ENCODE measurements around the gene PDK2.

The PDK2 gene

GRCh38 chr17:50105811-50106210 lies 10.7 kb downstream of the PDK2 start:
- FAIRE-seq (no peak), DNase-seq (ENCODE audit: insufficient read length) (no peak)
- no peak for TF ChIP-seq POLR2AphosphoS5 (IDR thresholded peaks at IDR 0.05; ENCODE audit: low read depth, low read length)
- no peak for TF ChIP-seq POLR2A (IDR thresholded peaks at IDR 0.05; ENCODE audit: low read depth, low read length)
- TF ChIP-seq TAF1 (IDR thresholded peaks at IDR 0.05; ENCODE audit: borderline replicate concordance, low read depth, low read length), result no peak

GRCh38 chr17:50106393-50107131 lies 11.4 kb downstream of the PDK2 start:
- DNase-seq (ENCODE audit: insufficient read length) (no peak), FAIRE-seq (no peak)
- TF ChIP-seq POLR2AphosphoS5 (IDR thresholded peaks at IDR 0.05; ENCODE audit: low read depth, low read length) (no peak), POLR2A (IDR thresholded peaks at IDR 0.05; ENCODE audit: low read depth, low read length) (no peak), TAF1 (IDR thresholded peaks at IDR 0.05; ENCODE audit: borderline replicate concordance, low read depth, low read length) (no peak)

DNA sequence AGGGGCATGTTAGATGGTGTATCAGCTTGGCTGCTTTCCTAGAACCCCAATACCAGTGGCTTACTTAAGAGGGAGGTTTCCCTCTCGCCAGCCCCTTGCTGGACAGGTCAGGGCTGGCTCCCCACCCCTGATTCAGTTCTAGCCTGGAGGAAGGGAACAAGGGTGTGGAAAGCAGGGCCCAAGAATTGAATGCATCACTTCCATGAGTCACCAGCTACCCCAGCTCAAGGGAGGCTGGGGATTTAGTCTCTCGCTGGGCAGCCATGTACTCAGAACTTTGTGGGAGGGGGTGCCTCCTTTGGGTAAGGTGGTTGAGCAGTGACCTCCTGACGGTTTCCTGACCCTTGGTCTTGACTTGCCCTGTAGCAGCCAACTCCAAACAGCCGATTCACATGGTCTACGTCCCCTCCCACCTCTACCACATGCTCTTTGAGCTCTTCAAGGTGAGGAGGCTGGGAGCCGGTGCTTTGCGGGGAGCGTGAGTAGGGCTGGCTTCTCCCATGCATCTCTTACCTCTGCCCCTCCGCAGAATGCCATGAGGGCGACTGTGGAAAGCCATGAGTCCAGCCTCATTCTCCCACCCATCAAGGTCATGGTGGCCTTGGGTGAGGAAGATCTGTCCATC lies 12.8 kb downstream of the PDK2 start:
- DNase-seq (ENCODE audit: insufficient read length), result no peak
- no peak for FAIRE-seq
- TF ChIP-seq POLR2A (IDR thresholded peaks at IDR 0.05; ENCODE audit: low read depth, low read length), result no peak
- TF ChIP-seq TAF1 (IDR thresholded peaks at IDR 0.05; ENCODE audit: borderline replicate concordance, low read depth, low read length), result no peak
- TF ChIP-seq POLR2AphosphoS5 (IDR thresholded peaks at IDR 0.05; ENCODE audit: low read depth, low read length), result no peak

- TF ChIP-seq TAF1 (IDR thresholded peaks at IDR 0.05; ENCODE audit: borderline replicate concordance, low read depth, low read length) (no peak), POLR2AphosphoS5 (IDR thresholded peaks at IDR 0.05; ENCODE audit: low read depth, low read length) (no peak), POLR2A (IDR thresholded peaks at IDR 0.05; ENCODE audit: low read depth, low read length) (no peak)
- DNase-seq (ENCODE audit: insufficient read length) (no peak), FAIRE-seq (no peak)
Observed at GRCh38 chr17:50108556-50108955, 13.4 kb downstream of the PDK2 start.

- no peak for TF ChIP-seq POLR2A (IDR thresholded peaks at IDR 0.05; ENCODE audit: low read depth, low read length)
- no peak for TF ChIP-seq TAF1 (IDR thresholded peaks at IDR 0.05; ENCODE audit: borderline replicate concordance, low read depth, low read length)
- no peak for TF ChIP-seq POLR2AphosphoS5 (IDR thresholded peaks at IDR 0.05; ENCODE audit: low read depth, low read length)
- FAIRE-seq (no peak), DNase-seq (ENCODE audit: insufficient read length) (no peak)
Observed at GRCh38 chr17:50109207-50109606, 14.1 kb downstream of the PDK2 start.

DNA sequence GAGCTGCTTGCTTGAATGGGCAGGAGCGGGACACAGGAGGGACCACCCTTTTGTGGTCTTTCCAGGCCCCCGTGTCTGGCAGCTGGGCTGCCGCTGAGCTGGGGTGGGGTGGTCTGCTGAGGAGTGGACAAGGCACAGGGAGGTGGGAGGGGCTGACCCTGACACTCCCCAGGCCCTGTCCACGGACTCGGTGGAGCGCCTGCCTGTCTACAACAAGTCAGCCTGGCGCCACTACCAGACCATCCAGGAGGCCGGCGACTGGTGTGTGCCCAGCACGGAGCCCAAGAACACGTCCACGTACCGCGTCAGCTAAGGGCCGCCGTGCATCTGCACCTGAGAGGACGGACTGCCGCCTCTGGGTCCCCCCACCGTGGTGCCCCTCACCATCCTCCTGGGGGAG lies 14.6 kb downstream of the PDK2 start:
- DNase-seq (ENCODE audit: insufficient read length), result no peak
- no peak for FAIRE-seq
- TF ChIP-seq POLR2A (IDR thresholded peaks at IDR 0.05; ENCODE audit: low read depth, low read length) (no peak), TAF1 (IDR thresholded peaks at IDR 0.05; ENCODE audit: borderline replicate concordance, low read depth, low read length) (no peak), POLR2AphosphoS5 (IDR thresholded peaks at IDR 0.05; ENCODE audit: low read depth, low read length) (no peak)

GRCh38 chr17:50110591-50111349 lies 15.6 kb downstream of the PDK2 start:
- FAIRE-seq (no peak), DNase-seq (ENCODE audit: insufficient read length) (no peak)
- TF ChIP-seq POLR2AphosphoS5 (IDR thresholded peaks at IDR 0.05; ENCODE audit: low read depth, low read length) (no peak), POLR2A (IDR thresholded peaks at IDR 0.05; ENCODE audit: low read depth, low read length) (no peak), TAF1 (IDR thresholded peaks at IDR 0.05; ENCODE audit: borderline replicate concordance, low read depth, low read length) (no peak)

GRCh38 chr17:50111673-50112655 lies 16.8 kb downstream of the PDK2 start:
- DNase-seq (ENCODE audit: insufficient read length) (no peak), FAIRE-seq (no peak)
- TF ChIP-seq TAF1 (IDR thresholded peaks at IDR 0.05; ENCODE audit: borderline replicate concordance, low read depth, low read length) (no peak), POLR2A (IDR thresholded peaks at IDR 0.05; ENCODE audit: low read depth, low read length) (no peak), POLR2AphosphoS5 (IDR thresholded peaks at IDR 0.05; ENCODE audit: low read depth, low read length) (no peak)

DNA sequence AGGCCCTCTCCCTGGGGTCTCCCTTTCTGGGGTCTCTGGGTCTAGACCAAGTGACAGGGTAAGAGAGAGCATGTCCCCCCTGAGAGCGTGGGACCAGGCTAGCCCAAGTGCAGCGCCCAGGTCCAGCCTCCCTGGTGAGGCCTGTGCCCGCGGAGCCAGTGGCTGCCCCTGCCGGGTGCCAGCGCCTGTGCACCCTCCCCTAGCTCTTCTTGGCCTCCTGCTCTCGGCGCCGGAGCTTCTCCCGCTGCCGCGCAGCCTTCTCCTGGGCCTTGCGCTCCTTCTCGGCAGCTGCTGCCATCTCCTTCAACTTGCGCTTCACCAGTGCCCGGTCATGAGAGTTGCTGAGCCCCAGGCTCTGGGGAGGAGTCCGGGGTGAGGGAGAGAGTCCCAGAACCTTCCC lies 17.5 kb downstream of the PDK2 start:
- TF ChIP-seq POLR2AphosphoS5 (IDR thresholded peaks at IDR 0.05; ENCODE audit: low read depth, low read length), result no peak
- no peak for TF ChIP-seq POLR2A (IDR thresholded peaks at IDR 0.05; ENCODE audit: low read depth, low read length)
- TF ChIP-seq TAF1 (IDR thresholded peaks at IDR 0.05; ENCODE audit: borderline replicate concordance, low read depth, low read length), result no peak
- FAIRE-seq, result no peak
- no peak for DNase-seq (ENCODE audit: insufficient read length)

GRCh38 chr17:50113624-50114320 lies 18.6 kb downstream of the PDK2 start:
- FAIRE-seq (no peak), DNase-seq (ENCODE audit: insufficient read length) (no peak)
- TF ChIP-seq POLR2A (IDR thresholded peaks at IDR 0.05; ENCODE audit: low read depth, low read length) (no peak), POLR2AphosphoS5 (IDR thresholded peaks at IDR 0.05; ENCODE audit: low read depth, low read length) (no peak), TAF1 (IDR thresholded peaks at IDR 0.05; ENCODE audit: borderline replicate concordance, low read depth, low read length) (no peak)
